ENCODE data around the gene SNAP23. TPM values are rescaled to one million over a fixed set of nuclear protein-coding genes. Genes with fewer than 3 reads are reported as not detected.

SNAP23 gene
- total RNA-seq, 1 experiment from 2014 or later = 68.3 TPM

DNA sequence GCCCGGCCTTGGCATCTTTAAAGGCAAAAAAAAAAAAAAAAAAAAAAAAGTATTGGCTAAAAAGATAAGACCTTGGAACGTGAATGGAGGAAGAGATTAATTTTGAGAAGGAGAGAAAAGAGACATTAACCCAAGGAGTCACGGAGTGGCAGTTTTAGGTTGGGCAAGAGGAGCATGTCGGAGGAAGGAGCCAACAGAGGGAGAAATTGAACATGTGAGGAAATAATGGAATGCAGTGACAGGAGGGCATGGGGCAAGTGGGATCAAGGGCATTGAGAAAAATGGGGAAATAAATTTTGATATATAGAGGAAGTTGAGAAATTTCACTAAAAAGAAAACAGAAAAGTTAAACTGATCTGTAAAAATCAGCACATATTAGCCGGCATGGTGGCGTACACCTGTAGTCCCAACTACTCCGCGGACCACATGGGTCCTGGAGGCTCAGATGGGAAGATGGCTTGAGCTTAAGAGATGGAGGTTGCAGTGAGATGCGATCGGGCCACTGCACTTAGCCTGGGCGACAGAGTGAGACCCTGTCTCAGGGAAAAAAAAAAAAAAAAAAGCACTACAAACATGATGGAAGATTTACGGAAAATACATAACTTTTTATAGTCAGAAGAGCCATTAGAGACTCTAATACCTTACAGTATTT lies 54.4 kb downstream of the SNAP23 start:
- H3K27ac Mint-ChIP-seq = no peak overlapping the region
- no peaks in the 10 kb centered on the region for H3K9me3 Mint-ChIP-seq
- TF ChIP-seq, protein P1, sequence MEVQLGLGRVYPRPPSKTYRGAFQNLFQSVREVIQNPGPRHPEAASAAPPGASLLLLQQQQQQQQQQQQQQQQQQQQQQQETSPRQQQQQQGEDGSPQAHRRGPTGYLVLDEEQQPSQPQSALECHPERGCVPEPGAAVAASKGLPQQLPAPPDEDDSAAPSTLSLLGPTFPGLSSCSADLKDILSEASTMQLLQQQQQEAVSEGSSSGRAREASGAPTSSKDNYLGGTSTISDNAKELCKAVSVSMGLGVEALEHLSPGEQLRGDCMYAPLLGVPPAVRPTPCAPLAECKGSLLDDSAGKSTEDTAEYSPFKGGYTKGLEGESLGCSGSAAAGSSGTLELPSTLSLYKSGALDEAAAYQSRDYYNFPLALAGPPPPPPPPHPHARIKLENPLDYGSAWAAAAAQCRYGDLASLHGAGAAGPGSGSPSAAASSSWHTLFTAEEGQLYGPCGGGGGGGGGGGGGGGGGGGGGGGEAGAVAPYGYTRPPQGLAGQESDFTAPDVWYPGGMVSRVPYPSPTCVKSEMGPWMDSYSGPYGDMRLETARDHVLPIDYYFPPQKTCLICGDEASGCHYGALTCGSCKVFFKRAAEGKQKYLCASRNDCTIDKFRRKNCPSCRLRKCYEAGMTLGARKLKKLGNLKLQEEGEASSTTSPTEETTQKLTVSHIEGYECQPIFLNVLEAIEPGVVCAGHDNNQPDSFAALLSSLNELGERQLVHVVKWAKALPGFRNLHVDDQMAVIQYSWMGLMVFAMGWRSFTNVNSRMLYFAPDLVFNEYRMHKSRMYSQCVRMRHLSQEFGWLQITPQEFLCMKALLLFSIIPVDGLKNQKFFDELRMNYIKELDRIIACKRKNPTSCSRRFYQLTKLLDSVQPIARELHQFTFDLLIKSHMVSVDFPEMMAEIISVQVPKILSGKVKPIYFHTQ (CRISPR knock-in tag; IDR thresholded peaks at IDR 0.05) = no peak
- TF ChIP-seq, protein P2, sequence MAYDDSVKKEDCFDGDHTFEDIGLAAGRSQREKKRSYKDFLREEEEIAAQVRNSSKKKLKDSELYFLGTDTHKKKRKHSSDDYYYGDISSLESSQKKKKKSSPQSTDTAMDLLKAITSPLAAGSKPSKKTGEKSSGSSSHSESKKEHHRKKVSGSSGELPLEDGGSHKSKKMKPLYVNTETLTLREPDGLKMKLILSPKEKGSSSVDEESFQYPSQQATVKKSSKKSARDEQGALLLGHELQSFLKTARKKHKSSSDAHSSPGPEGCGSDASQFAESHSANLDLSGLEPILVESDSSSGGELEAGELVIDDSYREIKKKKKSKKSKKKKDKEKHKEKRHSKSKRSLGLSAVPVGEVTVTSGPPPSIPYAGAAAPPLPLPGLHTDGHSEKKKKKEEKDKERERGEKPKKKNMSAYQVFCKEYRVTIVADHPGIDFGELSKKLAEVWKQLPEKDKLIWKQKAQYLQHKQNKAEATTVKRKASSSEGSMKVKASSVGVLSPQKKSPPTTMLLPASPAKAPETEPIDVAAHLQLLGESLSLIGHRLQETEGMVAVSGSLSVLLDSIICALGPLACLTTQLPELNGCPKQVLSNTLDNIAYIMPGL (CRISPR knock-in tag; IDR thresholded peaks at IDR 0.05) = no peak
- TF ChIP-seq NR2C2 (CRISPR knock-in tag; IDR thresholded peaks at IDR 0.05) = no peak
- TF ChIP-seq, protein P3, sequence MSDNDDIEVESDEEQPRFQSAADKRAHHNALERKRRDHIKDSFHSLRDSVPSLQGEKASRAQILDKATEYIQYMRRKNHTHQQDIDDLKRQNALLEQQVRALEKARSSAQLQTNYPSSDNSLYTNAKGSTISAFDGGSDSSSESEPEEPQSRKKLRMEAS (CRISPR knock-in tag; IDR thresholded peaks at IDR 0.05) = no peak
- TF ChIP-seq, protein P4, sequence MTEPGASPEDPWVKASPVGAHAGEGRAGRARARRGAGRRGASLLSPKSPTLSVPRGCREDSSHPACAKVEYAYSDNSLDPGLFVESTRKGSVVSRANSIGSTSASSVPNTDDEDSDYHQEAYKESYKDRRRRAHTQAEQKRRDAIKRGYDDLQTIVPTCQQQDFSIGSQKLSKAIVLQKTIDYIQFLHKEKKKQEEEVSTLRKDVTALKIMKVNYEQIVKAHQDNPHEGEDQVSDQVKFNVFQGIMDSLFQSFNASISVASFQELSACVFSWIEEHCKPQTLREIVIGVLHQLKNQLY (CRISPR knock-in tag; IDR thresholded peaks at IDR 0.05) = no peak
- TF ChIP-seq MXD4 (CRISPR knock-in tag; IDR thresholded peaks at IDR 0.05; ENCODE audit: borderline replicate concordance) = no peak
- TF ChIP-seq ESRRA (CRISPR knock-in tag; IDR thresholded peaks at IDR 0.05; ENCODE audit: borderline replicate concordance) = no peak
- TF ChIP-seq, protein P5, sequence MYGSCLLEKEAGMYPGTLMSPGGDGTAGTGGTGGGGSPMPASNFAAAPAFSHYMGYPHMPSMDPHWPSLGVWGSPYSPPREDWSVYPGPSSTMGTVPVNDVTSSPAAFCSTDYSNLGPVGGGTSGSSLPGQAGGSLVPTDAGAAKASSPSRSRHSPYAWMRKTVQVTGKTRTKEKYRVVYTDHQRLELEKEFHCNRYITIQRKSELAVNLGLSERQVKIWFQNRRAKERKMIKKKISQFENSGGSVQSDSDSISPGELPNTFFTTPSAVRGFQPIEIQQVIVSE (CRISPR knock-in tag; IDR thresholded peaks at IDR 0.05; ENCODE audit: borderline replicate concordance) = no peak
- TF ChIP-seq ZNF671 (CRISPR knock-in tag; IDR thresholded peaks at IDR 0.05) = no peak
- no peak for TF ChIP-seq ZBTB21 (CRISPR knock-in tag; IDR thresholded peaks at IDR 0.05; ENCODE audit: borderline replicate concordance)
- no peak for TF ChIP-seq FOXP1 (CRISPR knock-in tag; IDR thresholded peaks at IDR 0.05; ENCODE audit: borderline replicate concordance)
- TF ChIP-seq TEAD4 (CRISPR knock-in tag; IDR thresholded peaks at IDR 0.05) = no peak
- no peak for TF ChIP-seq NR1H2 (CRISPR knock-in tag; IDR thresholded peaks at IDR 0.05)
- TF ChIP-seq, protein P6, sequence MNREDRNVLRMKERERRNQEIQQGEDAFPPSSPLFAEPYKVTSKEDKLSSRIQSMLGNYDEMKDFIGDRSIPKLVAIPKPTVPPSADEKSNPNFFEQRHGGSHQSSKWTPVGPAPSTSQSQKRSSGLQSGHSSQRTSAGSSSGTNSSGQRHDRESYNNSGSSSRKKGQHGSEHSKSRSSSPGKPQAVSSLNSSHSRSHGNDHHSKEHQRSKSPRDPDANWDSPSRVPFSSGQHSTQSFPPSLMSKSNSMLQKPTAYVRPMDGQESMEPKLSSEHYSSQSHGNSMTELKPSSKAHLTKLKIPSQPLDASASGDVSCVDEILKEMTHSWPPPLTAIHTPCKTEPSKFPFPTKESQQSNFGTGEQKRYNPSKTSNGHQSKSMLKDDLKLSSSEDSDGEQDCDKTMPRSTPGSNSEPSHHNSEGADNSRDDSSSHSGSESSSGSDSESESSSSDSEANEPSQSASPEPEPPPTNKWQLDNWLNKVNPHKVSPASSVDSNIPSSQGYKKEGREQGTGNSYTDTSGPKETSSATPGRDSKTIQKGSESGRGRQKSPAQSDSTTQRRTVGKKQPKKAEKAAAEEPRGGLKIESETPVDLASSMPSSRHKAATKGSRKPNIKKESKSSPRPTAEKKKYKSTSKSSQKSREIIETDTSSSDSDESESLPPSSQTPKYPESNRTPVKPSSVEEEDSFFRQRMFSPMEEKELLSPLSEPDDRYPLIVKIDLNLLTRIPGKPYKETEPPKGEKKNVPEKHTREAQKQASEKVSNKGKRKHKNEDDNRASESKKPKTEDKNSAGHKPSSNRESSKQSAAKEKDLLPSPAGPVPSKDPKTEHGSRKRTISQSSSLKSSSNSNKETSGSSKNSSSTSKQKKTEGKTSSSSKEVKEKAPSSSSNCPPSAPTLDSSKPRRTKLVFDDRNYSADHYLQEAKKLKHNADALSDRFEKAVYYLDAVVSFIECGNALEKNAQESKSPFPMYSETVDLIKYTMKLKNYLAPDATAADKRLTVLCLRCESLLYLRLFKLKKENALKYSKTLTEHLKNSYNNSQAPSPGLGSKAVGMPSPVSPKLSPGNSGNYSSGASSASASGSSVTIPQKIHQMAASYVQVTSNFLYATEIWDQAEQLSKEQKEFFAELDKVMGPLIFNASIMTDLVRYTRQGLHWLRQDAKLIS (CRISPR knock-in tag; IDR thresholded peaks at IDR 0.05; ENCODE audit: borderline replicate concordance) = no peak
- no peak for TF ChIP-seq TEAD1 (CRISPR knock-in tag; IDR thresholded peaks at IDR 0.05)
- H3K36me3 Mint-ChIP-seq = peaks cover 2% of the 10 kb centered on the region; the same call in 1 of the 2 replicates
- no peak for ATAC-seq
- ChIA-PET CTCF (no interaction called here), POLR2A (interaction anchor here (0.7 to 3.0 kb wide), 2 partner anchors 12 to 25 kb away, joined by 5 to 9 read pairs; partner anchors contain the start of gene STARD9)
- peak overlapping the region; percentile 93 for H3K4me3 Mint-ChIP-seq
- H3K27me3 Mint-ChIP-seq (ENCODE audit: low read depth) = no peaks in the 10 kb centered on the region
- no peak for DNase-seq (ENCODE audit: low spot score)
- H3K4me1 Mint-ChIP-seq = peaks cover 14% of the 10 kb centered on the region
